MCF 10A (cell line): ENCODE results near the gene USP36. TPM values are rescaled to one million over a fixed set of nuclear protein-coding genes. Genes with fewer than 3 reads are reported as not detected.

ENCODE experiments used
- BruUV-seq: library from RNA; stranded (reverse); fragments of 400-500 nt; replicated peaks from 2 replicates; lab custom pipeline; 2021; lab: Mats Ljungman, UMichigan
- CTCF ChIA-PET: fragments of 300-600 bp; sonication (Branson Sonifier 250); formaldehyde crosslinking; extraction: SDS; loops from one replicate; lab custom pipeline; 2021; ENCODE audit warnings: antibody characterized with exemption, inconsistent platforms; lab: Yijun Ruan, JAX
- POLR2A ChIA-PET: fragments of 300-600, 350-650 bp; sonication (Branson Sonifier 250); formaldehyde crosslinking; extraction: SDS; loops from one replicate; lab custom pipeline; 2020; ENCODE audit warnings: antibody characterized with exemption, inconsistent platforms; lab: Yijun Ruan, JAX
- DNase-seq: peaks from one replicate; pipeline ENCODE4 v3.0.0-alpha.2; 2018; ENCODE audit not compliant: unreplicated experiment
- H3K27ac Mint-ChIP-seq: one replicate; pipeline ENCODE4 v1.8.0; 2022; ENCODE audit warnings: mild to moderate bottlenecking, low read depth, mixed read lengths; ENCODE audit not compliant: unreplicated experiment
- H3K27me3 Mint-ChIP-seq: one replicate; pipeline ENCODE4 v1.8.0; 2022; ENCODE audit warnings: mixed read lengths; ENCODE audit not compliant: insufficient read depth, unreplicated experiment
- H3K36me3 Mint-ChIP-seq: one replicate; pipeline ENCODE4 v1.8.0; 2022; ENCODE audit warnings: mild to moderate bottlenecking, moderate library complexity, mixed read lengths; ENCODE audit not compliant: insufficient read depth, unreplicated experiment
- H3K4me1 Mint-ChIP-seq: one replicate; pipeline ENCODE4 v1.8.0; 2022; ENCODE audit warnings: mixed read lengths; ENCODE audit not compliant: insufficient read depth, unreplicated experiment
- H3K4me3 Mint-ChIP-seq: one replicate; pipeline ENCODE4 v1.8.0; 2022; ENCODE audit warnings: mild to moderate bottlenecking, moderate library complexity, mixed read lengths; ENCODE audit not compliant: unreplicated experiment
- H3K9me3 Mint-ChIP-seq: one replicate; pipeline ENCODE4 v1.8.0; 2022; ENCODE audit warnings: mixed read lengths; ENCODE audit not compliant: unreplicated experiment
- CTCF ChIP-seq: fragments of 200-600 bp; IDR thresholded peaks from one replicate; pipeline ENCODE4 v1.8.0; 2022; ENCODE audit warnings: antibody characterized with exemption, mild to moderate bottlenecking; ENCODE audit not compliant: unreplicated experiment
- intact Hi-C: fragments of 100-400 bp; cut with micrococcal nuclease; formaldehyde crosslinking; loops from 2 replicates; pipeline ENCODE4 v1.14.1; 2022
- total RNA-seq: library from RNA; stranded (reverse); gene quantifications from 2 replicates; pipeline ENCODE4 v1.2.3, GENCODE V29; 2022

The USP36 gene
- total RNA-seq, 1 experiment from 2014 or later = 118 TPM

GRCh38 chr17:78812855-78813254, 27.8 kb downstream of the USP36 start:
- Mint-ChIP-seq H3K27me3 (no peaks in the 10 kb centered on the region), H3K4me1 (no peaks in the 10 kb centered on the region), H3K36me3 (peaks cover 94% of the 10 kb centered on the region), H3K4me3 (no peak overlapping the region), H3K27ac (no peak overlapping the region), H3K9me3 (no peaks in the 10 kb centered on the region)
- no peak for DNase-seq
- BruUV-seq = no TSS peak
- intact Hi-C loops = no loop called here
- no peak for TF ChIP-seq CTCF
- ChIA-PET CTCF (no interaction called here), POLR2A (no interaction called here)

- POLR2A ChIA-PET = interaction anchor here (1.3 kb wide), 1 partner anchor 72 kb away, joined by 3 read pairs; no protein-coding TSS in a partner anchor
Observed at GRCh38 chr17:78808163-78808562, 32.5 kb downstream of the USP36 start.

GRCh38 chr17:78806451-78806850, 34.2 kb downstream of the USP36 start:
- no TSS peak for BruUV-seq
- DNase-seq = no peak
- ChIA-PET CTCF (interaction anchor here (0.8 to 1.3 kb wide), 2 partner anchors 8 to 97 kb away, joined by 5 to 6 read pairs; no protein-coding TSS in a partner anchor), POLR2A (no interaction called here)
- intact Hi-C loops = no loop called here
- TF ChIP-seq CTCF = no peak
- Mint-ChIP-seq H3K4me1 (no peaks in the 10 kb centered on the region), H3K27ac (no peak overlapping the region), H3K9me3 (no peaks in the 10 kb centered on the region), H3K27me3 (no peaks in the 10 kb centered on the region), H3K4me3 (no peak overlapping the region), H3K36me3 (peaks cover 90% of the 10 kb centered on the region)

More at GRCh38 chr17:78808163-78808562, 32.5 kb downstream of the USP36 start:
- H3K27me3 Mint-ChIP-seq = no peaks in the 10 kb centered on the region
- CTCF ChIA-PET = no interaction called here
- BruUV-seq = no TSS peak
- H3K27ac Mint-ChIP-seq = no peak overlapping the region
- no peak for DNase-seq
- peaks cover 90% of the 10 kb centered on the region for H3K36me3 Mint-ChIP-seq
- H3K9me3 Mint-ChIP-seq = no peaks in the 10 kb centered on the region
- intact Hi-C loops = no loop called here
- no peak for TF ChIP-seq CTCF
- no peaks in the 10 kb centered on the region for H3K4me1 Mint-ChIP-seq
- no peak overlapping the region for H3K4me3 Mint-ChIP-seq

GRCh38 chr17:78805301-78805700, 35.3 kb downstream of the USP36 start:
- DNase-seq = no peak
- H3K36me3 Mint-ChIP-seq = peaks cover 83% of the 10 kb centered on the region
- H3K4me1 Mint-ChIP-seq = no peaks in the 10 kb centered on the region
- BruUV-seq = no TSS peak
- ChIA-PET CTCF (no interaction called here), POLR2A (interaction anchor here (0.7 to 1.5 kb wide), 2 partner anchors 15 to 21 kb away, joined by 3 to 5 read pairs; no protein-coding TSS in a partner anchor)
- no peak for TF ChIP-seq CTCF
- intact Hi-C loops = no loop called here
- no peak overlapping the region for H3K27ac Mint-ChIP-seq
- H3K27me3 Mint-ChIP-seq = no peaks in the 10 kb centered on the region
- no peak overlapping the region for H3K4me3 Mint-ChIP-seq
- no peaks in the 10 kb centered on the region for H3K9me3 Mint-ChIP-seq
